Effector memory CD4-positive, alpha-beta T cell (primary cell): Measurements from ENCODE around the gene ANKS1B.
"Not testable (repeated sequence)": the region's sequence is repeated elsewhere in the genome, so short reads cannot be mapped to it uniquely, and the experiment has no call there.

Experiments used
- DNase-seq, 3 donors: peaks; one replicate each; pipeline ENCODE4 v3.0.0-alpha.2; 2020
- H3K27ac ChIP-seq: 2 replicates; pipeline ENCODE4 v1.7.0; 2013; ENCODE audit warnings: mild to moderate bottlenecking, low read length, moderate library complexity; ENCODE audit not compliant: insufficient read depth, poor library complexity, severe bottlenecking
- H3K27me3 ChIP-seq: replicated peaks from 2 replicates; pipeline ENCODE4 v1.7.0; 2013; ENCODE audit warnings: mild to moderate bottlenecking, low read length; ENCODE audit not compliant: insufficient read depth, control insufficient read depth, poor library complexity, severe bottlenecking
- H3K36me3 ChIP-seq: 2 replicates; pipeline ENCODE4 v1.7.0; 2013; ENCODE audit warnings: mild to moderate bottlenecking, low read length, moderate library complexity; ENCODE audit not compliant: control insufficient read depth, insufficient read depth
- H3K4me1 ChIP-seq: 2 replicates; pipeline ENCODE4 v1.7.0; 2013; ENCODE audit warnings: low read length, mild to moderate bottlenecking; ENCODE audit not compliant: control insufficient read depth, insufficient read depth, poor library complexity, severe bottlenecking
- H3K4me3 ChIP-seq: 2 replicates; pipeline ENCODE4 v1.7.0; 2013; ENCODE audit warnings: low read length, low read depth, mild to moderate bottlenecking; ENCODE audit not compliant: insufficient read depth, poor library complexity, severe bottlenecking
- H3K9me3 ChIP-seq: 2 replicates; pipeline ENCODE4 v1.7.0; 2013; ENCODE audit warnings: mild to moderate bottlenecking, low read length, moderate library complexity; ENCODE audit not compliant: control insufficient read depth

The ANKS1B gene

DNA sequence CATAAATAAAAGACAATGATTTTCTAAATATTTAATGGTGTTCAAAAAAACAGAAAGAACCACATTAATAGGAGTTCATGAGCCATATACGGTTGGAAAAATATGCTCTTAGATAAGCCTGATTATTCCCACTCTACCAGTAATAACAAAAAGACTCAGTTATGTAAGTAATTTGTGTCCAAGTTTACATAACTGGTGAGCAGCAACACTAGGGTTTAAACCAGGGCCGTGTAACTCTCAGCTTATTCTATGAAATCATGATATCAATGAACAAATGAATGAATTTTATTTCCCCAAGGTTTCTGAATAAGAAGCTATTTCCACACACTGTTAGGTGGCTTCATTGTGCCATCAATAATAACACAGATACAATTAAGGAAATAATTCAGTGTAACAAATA lies 238.8 kb downstream of the ANKS1B start:
- Histone ChIP-seq H3K27me3 (no peaks in the 10 kb centered on the region), H3K27ac (no peak overlapping the region), H3K36me3 (no peaks in the 10 kb centered on the region), H3K4me3 (no peak overlapping the region), H3K9me3 (no peaks in the 10 kb centered on the region), H3K4me1 (no peaks in the 10 kb centered on the region)
- no peak for DNase-seq

DNA sequence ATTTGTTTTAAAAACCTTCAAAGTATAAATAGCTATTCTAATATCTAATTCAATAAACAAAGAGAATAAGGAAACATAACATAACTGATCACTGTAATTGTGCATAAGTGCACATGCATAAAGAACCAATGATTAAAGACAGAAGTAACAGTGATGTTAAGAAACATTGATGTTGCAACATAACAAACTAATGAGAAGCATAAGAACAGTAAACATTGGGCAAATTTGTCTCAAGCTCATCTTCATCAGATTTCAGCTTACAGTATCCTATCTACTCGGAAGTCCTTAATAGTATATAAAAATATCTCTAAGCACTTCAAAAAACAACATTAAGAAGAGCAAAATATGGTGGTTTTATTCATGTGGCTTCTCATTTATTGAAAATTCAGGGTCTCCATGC lies 239.6 kb downstream of the ANKS1B start:
- Histone ChIP-seq H3K27ac (no peak overlapping the region), H3K27me3 (no peaks in the 10 kb centered on the region), H3K36me3 (no peaks in the 10 kb centered on the region), H3K9me3 (no peaks in the 10 kb centered on the region), H3K4me1 (no peaks in the 10 kb centered on the region), H3K4me3 (no peak overlapping the region)
- no peak for DNase-seq

DNA sequence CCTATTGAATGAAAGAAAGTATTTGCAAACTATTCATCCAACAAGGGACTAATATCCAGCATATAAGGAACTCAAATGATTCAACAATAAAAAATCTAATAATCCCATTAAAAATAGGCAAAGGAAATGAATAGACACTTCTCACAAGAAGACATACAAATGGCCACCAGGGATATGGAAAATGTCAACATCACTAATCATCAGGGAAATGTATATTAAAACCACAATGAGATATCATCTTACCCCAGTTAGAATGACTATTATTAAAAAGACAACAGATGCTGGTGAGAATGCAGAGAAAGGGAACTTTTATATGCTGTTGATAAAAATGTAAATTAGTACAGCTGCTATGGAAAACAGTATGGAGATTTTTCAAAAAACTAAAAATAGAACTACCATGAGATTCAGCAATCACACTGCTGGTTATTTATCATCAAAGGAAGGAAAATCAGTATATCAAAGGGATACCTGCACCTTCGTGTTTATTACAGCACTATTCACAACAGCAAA lies 247.9 kb downstream of the ANKS1B start:
- Histone ChIP-seq H3K36me3 (no peaks in the 10 kb centered on the region), H3K4me1 (no peaks in the 10 kb centered on the region), H3K9me3 (no peaks in the 10 kb centered on the region), H3K27ac (no peak overlapping the region), H3K4me3 (no peak overlapping the region), H3K27me3 (no peaks in the 10 kb centered on the region)
- DNase-seq = no peak

DNA sequence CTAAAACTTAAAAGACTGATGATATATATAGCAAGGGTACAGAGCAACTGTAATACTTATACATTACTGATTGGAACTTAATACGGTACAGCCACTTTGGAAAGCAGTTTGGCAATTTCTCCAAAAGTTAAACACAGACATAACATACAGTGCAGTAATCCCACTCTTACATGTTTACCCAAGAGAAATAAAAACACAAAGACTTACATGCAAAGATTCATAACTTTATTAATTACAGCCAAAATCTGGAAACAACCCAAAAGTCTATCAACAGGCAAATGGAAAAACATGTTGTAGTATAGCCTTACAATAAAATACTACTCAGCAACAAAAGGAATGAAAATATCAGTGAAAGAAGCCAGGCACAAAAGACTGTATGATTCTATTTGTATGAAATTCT lies 252.6 kb downstream of the ANKS1B start:
- Histone ChIP-seq H3K9me3 (no peaks in the 10 kb centered on the region), H3K36me3 (no peaks in the 10 kb centered on the region)

DNA sequence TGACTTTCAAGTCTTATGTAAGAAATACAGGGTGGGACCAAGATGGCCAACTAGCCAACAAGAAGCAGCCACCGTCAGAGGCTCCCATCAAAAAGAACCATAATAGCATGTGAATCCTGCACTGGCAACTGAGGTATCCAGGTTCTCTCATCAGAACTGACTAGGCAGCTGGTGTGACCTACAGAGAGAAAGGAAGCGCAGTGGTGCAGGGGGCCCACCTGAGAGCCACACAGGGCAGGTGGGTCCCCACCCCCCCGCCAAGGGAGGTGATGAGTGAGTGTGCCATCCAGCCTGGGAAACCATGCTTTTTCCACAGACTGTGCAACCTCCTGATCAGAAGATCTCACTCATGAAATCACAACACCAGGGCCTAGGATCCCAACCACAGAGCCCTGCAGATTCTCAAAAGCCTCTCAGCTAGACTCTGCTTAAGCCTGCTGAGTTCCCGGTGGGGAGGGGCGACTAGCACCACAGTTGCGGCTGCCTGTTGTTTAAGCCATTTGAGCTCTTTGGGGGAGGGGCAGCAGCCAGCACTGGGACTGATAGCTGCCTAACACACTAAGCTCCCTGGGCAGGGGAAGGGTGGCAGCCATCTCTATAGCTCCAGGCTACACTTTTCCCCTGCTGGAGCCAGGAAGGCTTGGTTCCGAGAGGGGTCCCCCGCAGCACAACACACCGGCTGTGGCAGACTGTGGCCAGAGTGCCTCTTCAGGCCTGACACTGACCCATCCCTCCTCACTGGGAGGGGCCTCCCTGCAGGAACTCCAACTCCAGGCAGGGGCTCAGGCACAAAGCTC lies 261.8 kb downstream of the ANKS1B start:
- Histone ChIP-seq H3K27ac (no peak overlapping the region), H3K4me3 (no peak overlapping the region), H3K9me3 (no peaks in the 10 kb centered on the region), H3K4me1 (no peaks in the 10 kb centered on the region), H3K36me3 (no peaks in the 10 kb centered on the region), H3K27me3 (no peaks in the 10 kb centered on the region)
- no peak for DNase-seq

More for the DNA sequence above, 252.6 kb downstream of the ANKS1B start:
- no peak overlapping the region for H3K27ac ChIP-seq
- no peaks in the 10 kb centered on the region for H3K4me1 ChIP-seq
- no peak for DNase-seq
- no peak overlapping the region for H3K4me3 ChIP-seq
- no peaks in the 10 kb centered on the region for H3K27me3 ChIP-seq

DNA sequence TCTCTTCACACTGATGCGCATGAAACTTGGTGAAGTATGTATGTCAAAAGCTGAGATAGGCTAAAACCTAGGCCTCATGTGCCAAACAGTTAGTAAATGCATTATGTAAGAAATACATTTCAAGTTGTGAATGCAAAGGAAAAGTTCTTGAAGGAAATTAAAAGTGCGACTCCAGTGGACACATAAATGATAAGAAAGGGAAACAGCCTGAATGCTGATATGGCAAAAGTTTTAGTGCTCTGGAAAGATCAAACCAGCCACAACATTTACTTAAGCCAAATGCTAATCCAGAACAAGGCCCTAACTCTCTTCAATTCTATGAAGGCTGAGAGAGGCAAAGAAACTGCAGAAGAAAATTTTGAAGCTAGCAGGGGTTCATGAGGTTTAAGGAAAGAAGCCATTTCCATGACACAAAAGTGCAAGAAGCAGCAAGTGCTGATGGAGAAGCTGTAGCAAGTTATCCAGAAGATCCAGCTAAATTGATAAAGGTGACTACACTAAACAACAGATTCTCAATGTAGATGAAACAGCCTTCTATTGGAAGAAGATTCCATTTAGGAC lies 262.9 kb downstream of the ANKS1B start:
- H3K36me3 ChIP-seq = no peaks in the 10 kb centered on the region
- no peak overlapping the region for H3K4me3 ChIP-seq
- no peak overlapping the region for H3K27ac ChIP-seq
- H3K27me3 ChIP-seq = no peaks in the 10 kb centered on the region
- DNase-seq = no peak
- H3K9me3 ChIP-seq = no peaks in the 10 kb centered on the region
- H3K4me1 ChIP-seq = no peaks in the 10 kb centered on the region

DNA sequence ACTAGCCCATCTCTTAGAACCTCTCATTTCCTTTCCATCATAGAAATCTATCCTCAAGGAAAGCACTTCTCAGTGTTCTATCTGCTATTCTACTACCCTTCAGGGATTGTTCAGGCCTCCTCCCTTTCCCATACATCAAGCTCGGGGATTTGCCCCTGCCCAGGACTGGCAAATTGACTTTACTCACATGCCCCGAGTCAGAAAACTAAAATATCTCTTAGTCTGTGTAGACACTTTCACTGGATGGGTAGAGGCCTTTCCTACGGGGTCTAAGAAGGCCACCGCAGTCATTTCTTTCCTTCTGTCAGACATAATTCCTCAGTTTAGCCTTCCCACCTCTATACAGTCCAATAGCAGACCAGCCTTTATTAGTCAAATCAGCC lies 264.7 kb downstream of the ANKS1B start:
- H3K36me3 ChIP-seq, H3K27ac ChIP-seq, H3K4me3 ChIP-seq, H3K27me3 ChIP-seq, H3K9me3 ChIP-seq, H3K4me1 ChIP-seq, DNase-seq: not testable (repeated sequence)

DNA sequence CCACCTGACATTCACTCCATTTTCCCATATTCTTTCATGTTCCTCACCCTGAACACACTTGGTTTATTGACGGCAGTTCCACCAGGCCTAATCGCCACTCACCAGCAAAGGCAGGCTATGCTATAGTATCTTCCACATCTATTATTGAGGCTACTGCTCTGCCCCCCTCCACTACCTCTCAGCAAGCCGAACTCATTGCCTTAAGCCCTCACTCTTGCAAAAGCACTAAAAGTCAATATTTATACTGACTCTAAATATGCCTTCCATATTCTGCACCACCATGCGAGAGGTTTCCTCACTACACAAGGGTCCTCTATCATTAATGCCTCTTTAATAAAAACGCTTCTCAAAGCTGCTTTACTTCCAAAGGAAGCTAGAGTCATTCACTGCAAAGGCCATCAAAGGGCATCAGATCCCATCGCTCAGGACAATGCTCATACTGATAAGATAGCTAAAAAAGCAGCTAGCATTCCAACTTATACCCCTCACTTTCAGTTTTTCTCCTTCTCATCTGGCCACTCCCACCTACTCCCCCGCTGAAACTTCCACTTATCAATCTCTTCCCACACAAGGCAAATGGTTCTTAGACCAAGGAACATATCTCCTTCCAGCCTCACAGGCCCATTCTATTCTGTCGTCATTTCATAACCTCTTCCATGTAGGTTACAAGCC lies 265.2 kb downstream of the ANKS1B start:
- not testable (repeated sequence) for H3K4me1 ChIP-seq, DNase-seq, H3K27ac ChIP-seq, H3K27me3 ChIP-seq, H3K4me3 ChIP-seq, H3K9me3 ChIP-seq, H3K36me3 ChIP-seq

DNA sequence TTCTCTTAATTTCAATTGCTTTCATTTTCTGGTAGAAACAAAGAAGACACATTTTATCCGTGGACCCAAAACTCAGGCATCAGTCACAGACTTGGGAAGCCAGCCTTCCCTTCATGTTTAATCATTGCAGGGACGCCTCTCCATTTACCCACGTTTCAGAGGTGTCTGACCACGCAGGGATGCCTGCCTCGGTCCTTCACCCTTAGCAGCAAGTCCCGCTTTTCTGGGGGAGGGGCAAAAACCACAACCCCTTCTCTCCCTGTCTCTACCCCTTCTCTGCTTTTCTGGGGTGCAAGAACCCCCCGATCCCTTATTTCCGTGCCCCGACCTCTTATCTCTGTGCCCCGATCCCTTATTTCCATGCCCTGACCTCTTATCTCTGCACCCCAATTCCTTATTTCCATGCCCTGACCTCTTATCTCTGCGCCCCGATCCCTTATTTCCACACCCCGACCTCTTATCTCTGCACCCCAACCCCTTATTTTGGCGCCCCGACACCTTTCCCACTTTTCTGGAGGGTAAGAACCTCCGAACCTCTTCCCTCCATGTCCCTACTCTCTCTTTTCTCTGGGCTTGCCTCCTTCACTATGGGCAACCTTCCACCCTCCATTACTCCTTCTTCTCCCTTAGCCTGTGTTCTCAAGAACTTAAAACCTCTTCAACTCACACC lies 268.8 kb downstream of the ANKS1B start:
- DNase-seq = not testable (repeated sequence)

DNA sequence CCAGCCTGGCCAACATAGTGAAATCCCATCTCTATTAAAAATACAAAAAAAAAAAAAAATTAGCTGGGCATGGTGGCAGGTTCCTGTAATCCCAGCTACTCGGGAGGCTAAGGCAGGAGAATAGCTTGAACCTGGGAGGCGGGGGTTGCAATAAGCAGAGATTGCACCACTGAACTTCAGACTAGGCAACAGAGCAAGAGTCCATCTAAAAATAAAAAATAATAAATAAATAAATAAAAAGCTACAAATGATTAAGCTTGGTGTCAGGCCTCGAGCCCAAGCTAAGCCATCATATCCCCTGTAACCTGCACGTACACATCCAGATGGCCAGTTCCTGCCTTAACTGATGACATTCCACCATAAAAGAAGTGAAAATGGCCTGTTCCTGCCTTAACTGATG lies 269.8 kb downstream of the ANKS1B start:
- not testable (repeated sequence) for H3K36me3 ChIP-seq, H3K9me3 ChIP-seq

More for the DNA sequence above, 268.8 kb downstream of the ANKS1B start:
- H3K27ac ChIP-seq, H3K27me3 ChIP-seq, H3K9me3 ChIP-seq, H3K36me3 ChIP-seq, H3K4me1 ChIP-seq, H3K4me3 ChIP-seq: not testable (repeated sequence)

More for the DNA sequence above, 269.8 kb downstream of the ANKS1B start:
- not testable (repeated sequence) for H3K4me1 ChIP-seq, DNase-seq, H3K27ac ChIP-seq, H3K4me3 ChIP-seq, H3K27me3 ChIP-seq
